H1 (cell line): Measurements from ENCODE around the gene PSMC3IP. TPM values are rescaled to one million over a fixed set of nuclear protein-coding genes. Genes with fewer than 3 reads are reported as not detected.
A peak's percentile ranks its signal among the peaks of the same experiment; 100 is the strongest.
"Not testable (repeated sequence)": the region's sequence is repeated elsewhere in the genome, so short reads cannot be mapped to it uniquely, and the experiment has no call there.

Experiments
- CTCF ChIA-PET: fragments of 300-600 bp; sonication (Branson Sonifier 250); formaldehyde crosslinking; loops from one replicate; lab custom pipeline; 2021; ENCODE audit not compliant: partially characterized antibody; lab: Charles Lee
- POLR2A ChIA-PET: fragments of 300-600 bp; sonication (Branson Sonifier 250); formaldehyde crosslinking; loops from one replicate; lab custom pipeline; 2021; ENCODE audit warnings: inconsistent platforms; ENCODE audit not compliant: partially characterized antibody; lab: Charles Lee
- DNase-seq, 2 experiments: peaks; one replicate each; pipeline versions ENCODE4 v3.0.0 to v3.0.0-alpha.2; 2010 to 2022; ENCODE audit warnings: low spot score in 2 of 2, low read depth in 1 of 2, mixed read lengths in 1 of 2
- FAIRE-seq: peaks from 2 replicates; lab custom pipeline; 2011; peaks lifted over from hg19 to GRCh38; lab: Jason Lieb, UNC
- H2AFZ ChIP-seq: 2 replicates; pipeline ENCODE4 v1.8.1; 2012; ENCODE audit warnings: low read length, inconsistent platforms
- H2AK5ac ChIP-seq: 2 replicates; pipeline ENCODE4 v1.6.1; 2013; ENCODE audit warnings: low read depth, low read length
- H2BK120ac ChIP-seq: replicated peaks from 2 replicates; pipeline ENCODE3; 2013; ENCODE audit warnings: low read depth, low read length, inconsistent platforms
- H2BK12ac ChIP-seq: 2 replicates; pipeline ENCODE4 v1.6.1; 2013; ENCODE audit warnings: low read depth, low read length
- H2BK15ac ChIP-seq: 2 replicates; pipeline ENCODE4 v1.6.1; 2013; ENCODE audit warnings: low read length
- H2BK20ac ChIP-seq: 2 replicates; pipeline ENCODE4 v1.6.1; 2013; ENCODE audit warnings: low read length
- H2BK5ac ChIP-seq: 2 replicates; pipeline ENCODE4 v1.6.1; 2013; ENCODE audit warnings: low read depth, low read length
- H3K14ac ChIP-seq: 2 replicates; pipeline ENCODE4 v1.6.1; 2013; ENCODE audit warnings: inconsistent platforms; ENCODE audit not compliant: insufficient read length
- H3K18ac ChIP-seq: 2 replicates; pipeline ENCODE4 v1.6.1; 2013; ENCODE audit warnings: low read length; ENCODE audit errors: extremely low read depth
- H3K23ac ChIP-seq: 2 replicates; pipeline ENCODE4 v1.6.1; 2013; ENCODE audit warnings: inconsistent platforms; ENCODE audit not compliant: insufficient read length
- H3K23me2 ChIP-seq: 2 replicates; pipeline ENCODE4 v1.6.1; 2013; ENCODE audit warnings: low read depth, low read length
- H3K27ac ChIP-seq: 2 replicates; pipeline ENCODE4 v1.6.1; 2011; ENCODE audit warnings: low read depth, low read length, inconsistent platforms
- H3K27me3 ChIP-seq, 4 experiments: replicated peaks in 1 of 4; 1 replicate in 1 of 4; 2 replicates in 3 of 4; pipeline versions ENCODE4 v1.6.1 to v1.8.1; 2011 to 2013; ENCODE audit warnings: low read length in 3 of 4, mild to moderate bottlenecking in 3 of 4, inconsistent platforms in 2 of 4, mixed read lengths in 2 of 4, moderate library complexity in 1 of 4; ENCODE audit not compliant: control insufficient read depth in 3 of 4, insufficient read depth in 3 of 4; ENCODE audit errors: extremely low read depth in 1 of 4
- H3K36me3 ChIP-seq, 4 experiments: 2 replicates each; pipeline versions ENCODE4 v1.6.1 to v1.8.1; 2011 to 2013; ENCODE audit warnings: mild to moderate bottlenecking in 4 of 4, low read length in 3 of 4, moderate library complexity in 2 of 4, control low read depth in 1 of 4, inconsistent platforms in 1 of 4; ENCODE audit not compliant: insufficient read depth in 4 of 4, control insufficient read depth in 2 of 4
- H3K4ac ChIP-seq: replicated peaks from 2 replicates; pipeline ENCODE3; 2013; ENCODE audit warnings: low read length, low read depth, mixed read lengths, inconsistent platforms; ENCODE audit not compliant: insufficient read length
- H3K4me1 ChIP-seq, 4 experiments: replicated peaks in 1 of 4; 1 replicate in 1 of 4; 2 replicates in 3 of 4; pipeline versions ENCODE4 v1.6.1 to v1.8.1; 2011 to 2013; ENCODE audit warnings: low read length in 3 of 4, inconsistent platforms in 2 of 4, mixed read lengths in 1 of 4; ENCODE audit not compliant: insufficient read depth in 4 of 4, control insufficient read depth in 3 of 4
- H3K4me2 ChIP-seq, 2 experiments: 2 replicates each; pipeline versions ENCODE4 v1.6.1 to v1.8.1; 2011 to 2013; ENCODE audit warnings: low read depth in 2 of 2, low read length in 2 of 2, control low read depth in 1 of 2, inconsistent platforms in 1 of 2, mild to moderate bottlenecking in 1 of 2; ENCODE audit not compliant: insufficient read depth in 1 of 2
- H3K4me3 ChIP-seq, 4 experiments: fragments of 200-600, 300-600 bp in 1 of 4; sonication (generic), shearing (Covaris generic), sonication (Bioruptor Twin) in 1 of 4; 2 replicates each; pipeline versions ENCODE4 v1.5.1 to v1.8.1; 2011 to 2016; ENCODE audit warnings: low read length in 4 of 4, low read depth in 3 of 4, control low read depth in 2 of 4, inconsistent platforms in 2 of 4, mild to moderate bottlenecking in 2 of 4, mixed read lengths in 1 of 4, moderate library complexity in 1 of 4; ENCODE audit not compliant: insufficient read depth in 2 of 4; ENCODE audit errors: extremely low read depth in 1 of 4
- H3K56ac ChIP-seq: replicated peaks from 2 replicates; pipeline ENCODE3; 2013; ENCODE audit warnings: low read depth, mild to moderate bottlenecking, mixed read lengths, low read length, inconsistent platforms; ENCODE audit not compliant: insufficient read length
- H3K79me1 ChIP-seq: 2 replicates; pipeline ENCODE4 v1.6.1; 2013; ENCODE audit warnings: low read depth, low read length, control low read depth
- H3K79me2 ChIP-seq, 2 experiments: 2 replicates each; pipeline versions ENCODE4 v1.6.1 to v1.8.1; 2012 to 2013; ENCODE audit warnings: low read length in 2 of 2, mild to moderate bottlenecking in 2 of 2, inconsistent platforms in 1 of 2; ENCODE audit not compliant: insufficient read depth in 2 of 2, control insufficient read depth in 1 of 2
- H3K9ac ChIP-seq, 4 experiments: replicated peaks in 1 of 4; 1 replicate in 1 of 4; 2 replicates in 3 of 4; pipeline versions ENCODE4 v1.6.1 to v1.8.1; 2011 to 2013; ENCODE audit warnings: low read depth in 3 of 4, low read length in 3 of 4, control low read depth in 2 of 4, mild to moderate bottlenecking in 2 of 4, moderate library complexity in 2 of 4, inconsistent platforms in 1 of 4; ENCODE audit errors: extremely low read depth in 1 of 4
- H3K9me3 ChIP-seq, 2 experiments: 2 replicates each; pipeline versions ENCODE4 v1.6.1 to v1.8.1; 2012 to 2013; ENCODE audit warnings: mild to moderate bottlenecking in 2 of 2, moderate library complexity in 2 of 2, control low read depth in 1 of 2, inconsistent platforms in 1 of 2, low read depth in 1 of 2, low read length in 1 of 2, mixed read lengths in 1 of 2; ENCODE audit not compliant: insufficient read depth in 2 of 2
- H4K20me1 ChIP-seq, 2 experiments: replicated peaks in 1 of 2; 2 replicates each; pipeline versions ENCODE3 to v1.8.1; 2011 to 2013; ENCODE audit warnings: inconsistent platforms in 2 of 2, low read length in 2 of 2, mild to moderate bottlenecking in 1 of 2; ENCODE audit not compliant: insufficient read depth in 2 of 2, control insufficient read depth in 1 of 2
- H4K5ac ChIP-seq: 2 replicates; pipeline ENCODE4 v1.6.1; 2013; ENCODE audit warnings: low read length, low read depth, mixed read lengths, inconsistent platforms; ENCODE audit not compliant: insufficient read length
- H4K8ac ChIP-seq: 2 replicates; pipeline ENCODE4 v1.8.0; 2013; ENCODE audit warnings: mild to moderate bottlenecking, moderate library complexity, low read length, inconsistent platforms; ENCODE audit not compliant: insufficient read depth; ENCODE audit errors: extremely low read depth
- H4K91ac ChIP-seq: replicated peaks from 2 replicates; pipeline ENCODE3; 2013; ENCODE audit warnings: low read length, mixed read lengths, inconsistent platforms; ENCODE audit not compliant: insufficient read length
- KDM4A ChIP-seq: IDR thresholded peaks from one replicate; pipeline ENCODE4 v1.7.1; 2012; ENCODE audit warnings: low read depth, mild to moderate bottlenecking, moderate library complexity, low read length, inconsistent platforms; ENCODE audit not compliant: severe bottlenecking
- SIN3A ChIP-seq, 2 experiments: IDR thresholded peaks in 1 of 2; conservative IDR thresholded peaks in 1 of 2; 2 replicates each; pipeline ENCODE4 v1.6.1; 2011 to 2012; ENCODE audit warnings: low read length in 2 of 2, improper control_type of control experiment in 1 of 2, low read depth in 1 of 2, mild to moderate bottlenecking in 1 of 2
- WGBS, 2 experiments: shearing (Covaris generic) in 1 of 2; methylation state at CpG; one replicate each; pipeline versions ENCODE4 v1.1.6 to v1.1.7; 2013 to 2015; ENCODE audit warnings: low lambda C conversion rate in 2 of 2, mixed read lengths in 2 of 2, inconsistent platforms in 1 of 2, low coverage in 1 of 2, missing lambda C conversion rate in 1 of 2; ENCODE audit not compliant: insufficient replicate concordance in 2 of 2, insufficient coverage in 1 of 2, insufficient read length in 1 of 2; ENCODE audit errors: extremely low coverage in 1 of 2, missing lambda C conversion rate in 1 of 2; 5-methylcytosine and 5-hydroxymethylcytosine counted together
- polyA plus RNA-seq, 7 experiments: library from polyadenylated mRNA; depleted of rRNA in 3 of 7; stranded (reverse) in 5 of 7; unstranded in 2 of 7; fragments of >200 nt in 5 of 7; fragments of 200-250 nt in 2 of 7; gene quantifications; 1 replicate in 5 of 7; 2 replicates in 1 of 7; 4 replicates in 1 of 7; pipeline versions ENCODE4 v1.2.1 to v1.2.3, GENCODE V29; 2011 to 2013; ENCODE audit warnings: missing spikeins in 2 of 7, mixed read lengths in 2 of 7
- total RNA-seq: library from RNA; stranded (reverse); fragmentation: NEBNext Ultra II Directional; extraction: Animal tissue kit (Norgen Biotek cat#: 25700); gene quantifications from 2 replicates; pipeline ENCODE4 v1.2.1, GENCODE V29; 2021

Gene PSMC3IP
- total and polyA plus RNA-seq, 2 of the 8 experiments (the other 6 are each of a cell fraction or from before 2014, with no cell fraction given) = 11.5 to 21.9 TPM

- peak overlapping the region; percentile 94 for H3K18ac ChIP-seq
- H3K23ac ChIP-seq, H2BK120ac ChIP-seq, H2AFZ ChIP-seq, H2AK5ac ChIP-seq, H2BK15ac ChIP-seq, H3K27me3 ChIP-seq, H3K14ac ChIP-seq, H3K4me1 ChIP-seq, H4K20me1 ChIP-seq, H2BK20ac ChIP-seq, H3K23me2 ChIP-seq, FAIRE-seq, H3K79me1 ChIP-seq, H3K9me3 ChIP-seq: not testable (repeated sequence)
- H4K91ac ChIP-seq = peak overlapping the region; percentile 54
- peak overlapping the region; percentile 79 for H3K56ac ChIP-seq
- WGBS, 2 experiments = 13% methylated on average over 36 of the region's 42 CpGs; no CpG with 5 or more reads in 1 of the 2 experiments
- H3K36me3 ChIP-seq = peaks cover 24 to 35% (median 30%) of the 10 kb centered on the region in 4 experiments; a peak in 7 of 8 replicates
- peak overlapping the region; percentile 82 for H2BK5ac ChIP-seq
- H4K8ac ChIP-seq = peak overlapping the region; percentile 17; the same call in 1 of the 2 replicates
- H3K79me2 ChIP-seq = peaks cover 3 to 37% of the 10 kb centered on the region in 2 experiments; a peak in 3 of 4 replicates
- H3K9ac ChIP-seq = peak overlapping the region; percentile 72 to 88 (median 77)
- peak overlapping the region; percentile 69 for H3K4ac ChIP-seq
- peak in 1 of 2 experiments; percentile 78 for DNase-seq
- H3K4me3 ChIP-seq = peak overlapping the region; percentile 73 to 98 (median 91)
- H2BK12ac ChIP-seq = 0 out of 2 replicates have a peak overlapping the region, but pooled peaks have one; percentile 63
- peak overlapping the region; percentile 57 for H4K5ac ChIP-seq
- peak; percentile 6 for TF ChIP-seq KDM4A
- peak in 1 of 2 experiments; percentile 42; a peak in 1 of 4 replicates for TF ChIP-seq SIN3A (conservative IDR thresholded peaks at IDR 0.05 in 1 of 2, IDR thresholded peaks at IDR 0.05 in 1 of 2; ENCODE audit: low read depth in 1 of 2, low read length in 2 of 2)
- peak overlapping the region; percentile 39; the same call in 1 of the 2 replicates for H3K27ac ChIP-seq
- peak overlapping the region; percentile 71 to 94 for H3K4me2 ChIP-seq
- CTCF ChIA-PET = interaction anchor here (0.6 to 3.1 kb wide), 9 partner anchors 8 to 376 kb away, joined by 3 to 11 read pairs (median 6); no protein-coding TSS in a partner anchor
- POLR2A ChIA-PET = interaction anchor here (0.6 to 3.6 kb wide), 13 partner anchors 8 to 150 kb away, joined by 3 to 12 read pairs (median 5); partner anchors contain the start of genes MLX, PLEKHH3 and PSMC3IP
Measured at GRCh38 chr17:42609814-42610801, 32.6 kb upstream of the PSMC3IP start.
